ENCODE data around the gene HOXB2.

The HOXB2 gene

GRCh38 chr17:48551214-48551555, 6.3 kb upstream of the HOXB2 start:
- TF ChIP-seq TOX (CRISPR knock-in tag; IDR thresholded peaks at IDR 0.05; ENCODE audit: borderline replicate concordance) (no peak), CREB5 (CRISPR knock-in tag; IDR thresholded peaks at IDR 0.05; ENCODE audit: low read depth) (no peak), CSRNP3 (CRISPR knock-in tag; IDR thresholded peaks at IDR 0.05) (no peak), BACH2 (CRISPR knock-in tag; IDR thresholded peaks at IDR 0.05; ENCODE audit: borderline replicate concordance) (no peak), ZC3H10 (CRISPR knock-in tag; IDR thresholded peaks at IDR 0.05) (no peak), ZFP3 (CRISPR knock-in tag; IDR thresholded peaks at IDR 0.05) (no peak), TCF4 (CRISPR knock-in tag; IDR thresholded peaks at IDR 0.05; ENCODE audit: borderline replicate concordance) (no peak), ZNF8 (CRISPR knock-in tag; IDR thresholded peaks at IDR 0.05) (no peak), ISL1 (CRISPR knock-in tag; IDR thresholded peaks at IDR 0.05) (no peak), OSR1 (CRISPR knock-in tag; IDR thresholded peaks at IDR 0.05) (no peak), CSDC2 (CRISPR knock-in tag; IDR thresholded peaks at IDR 0.05) (no peak), TSHZ2 (CRISPR knock-in tag; IDR thresholded peaks at IDR 0.05) (no peak), SNAI2 (CRISPR knock-in tag; IDR thresholded peaks at IDR 0.05) (no peak)
- TF ChIP-seq, protein P1, sequence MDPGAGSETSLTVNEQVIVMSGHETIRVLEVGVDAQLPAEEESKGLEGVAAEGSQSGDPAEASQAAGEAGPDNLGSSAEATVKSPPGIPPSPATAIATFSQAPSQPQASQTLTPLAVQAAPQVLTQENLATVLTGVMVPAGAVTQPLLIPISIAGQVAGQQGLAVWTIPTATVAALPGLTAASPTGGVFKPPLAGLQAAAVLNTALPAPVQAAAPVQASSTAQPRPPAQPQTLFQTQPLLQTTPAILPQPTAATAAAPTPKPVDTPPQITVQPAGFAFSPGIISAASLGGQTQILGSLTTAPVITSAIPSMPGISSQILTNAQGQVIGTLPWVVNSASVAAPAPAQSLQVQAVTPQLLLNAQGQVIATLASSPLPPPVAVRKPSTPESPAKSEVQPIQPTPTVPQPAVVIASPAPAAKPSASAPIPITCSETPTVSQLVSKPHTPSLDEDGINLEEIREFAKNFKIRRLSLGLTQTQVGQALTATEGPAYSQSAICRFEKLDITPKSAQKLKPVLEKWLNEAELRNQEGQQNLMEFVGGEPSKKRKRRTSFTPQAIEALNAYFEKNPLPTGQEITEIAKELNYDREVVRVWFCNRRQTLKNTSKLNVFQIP (CRISPR knock-in tag; IDR thresholded peaks at IDR 0.05; ENCODE audit: borderline replicate concordance, low read depth) = no peak
- ATAC-seq = no peak

GRCh38 chr17:48550502-48551213, 5.7 kb upstream of the HOXB2 start:
- no peak for TF ChIP-seq SNAI2 (CRISPR knock-in tag; IDR thresholded peaks at IDR 0.05)
- no peak for TF ChIP-seq TCF4 (CRISPR knock-in tag; IDR thresholded peaks at IDR 0.05; ENCODE audit: borderline replicate concordance)
- TF ChIP-seq ZNF8 (CRISPR knock-in tag; IDR thresholded peaks at IDR 0.05) = no peak
- no peak for TF ChIP-seq CSDC2 (CRISPR knock-in tag; IDR thresholded peaks at IDR 0.05)
- TF ChIP-seq ZFP30 (CRISPR knock-in tag; IDR thresholded peaks at IDR 0.05) = no peak
- TF ChIP-seq, protein P1 (CRISPR knock-in tag; IDR thresholded peaks at IDR 0.05; ENCODE audit: borderline replicate concordance, low read depth) = no peak
- TF ChIP-seq ESRRG (CRISPR knock-in tag; IDR thresholded peaks at IDR 0.05) = no peak
- no peak for TF ChIP-seq CREB5 (CRISPR knock-in tag; IDR thresholded peaks at IDR 0.05; ENCODE audit: low read depth)
- TF ChIP-seq ISL1 (CRISPR knock-in tag; IDR thresholded peaks at IDR 0.05) = no peak
- TF ChIP-seq OSR1 (CRISPR knock-in tag; IDR thresholded peaks at IDR 0.05) = no peak
- TF ChIP-seq ARNTL (CRISPR knock-in tag; IDR thresholded peaks at IDR 0.05; ENCODE audit: borderline replicate concordance, low read depth) = no peak
- no peak for TF ChIP-seq ZNF565 (CRISPR knock-in tag; conservative IDR thresholded peaks at IDR 0.05; ENCODE audit: low read depth)
- TF ChIP-seq, protein P2, sequence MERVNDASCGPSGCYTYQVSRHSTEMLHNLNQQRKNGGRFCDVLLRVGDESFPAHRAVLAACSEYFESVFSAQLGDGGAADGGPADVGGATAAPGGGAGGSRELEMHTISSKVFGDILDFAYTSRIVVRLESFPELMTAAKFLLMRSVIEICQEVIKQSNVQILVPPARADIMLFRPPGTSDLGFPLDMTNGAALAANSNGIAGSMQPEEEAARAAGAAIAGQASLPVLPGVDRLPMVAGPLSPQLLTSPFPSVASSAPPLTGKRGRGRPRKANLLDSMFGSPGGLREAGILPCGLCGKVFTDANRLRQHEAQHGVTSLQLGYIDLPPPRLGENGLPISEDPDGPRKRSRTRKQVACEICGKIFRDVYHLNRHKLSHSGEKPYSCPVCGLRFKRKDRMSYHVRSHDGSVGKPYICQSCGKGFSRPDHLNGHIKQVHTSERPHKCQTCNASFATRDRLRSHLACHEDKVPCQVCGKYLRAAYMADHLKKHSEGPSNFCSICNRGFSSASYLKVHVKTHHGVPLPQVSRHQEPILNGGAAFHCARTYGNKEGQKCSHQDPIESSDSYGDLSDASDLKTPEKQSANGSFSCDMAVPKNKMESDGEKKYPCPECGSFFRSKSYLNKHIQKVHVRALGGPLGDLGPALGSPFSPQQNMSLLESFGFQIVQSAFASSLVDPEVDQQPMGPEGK (CRISPR knock-in tag; IDR thresholded peaks at IDR 0.05; ENCODE audit: borderline replicate concordance) = no peak
- no peak for TF ChIP-seq BACH2 (CRISPR knock-in tag; IDR thresholded peaks at IDR 0.05; ENCODE audit: borderline replicate concordance)
- TF ChIP-seq RARB (CRISPR knock-in tag; IDR thresholded peaks at IDR 0.05) = no peak
- no peak for TF ChIP-seq TOX (CRISPR knock-in tag; IDR thresholded peaks at IDR 0.05; ENCODE audit: borderline replicate concordance)
- TF ChIP-seq CSRNP3 (CRISPR knock-in tag; IDR thresholded peaks at IDR 0.05) = no peak
- TF ChIP-seq GLIS3 (CRISPR knock-in tag; IDR thresholded peaks at IDR 0.05) = no peak
- no peak for ATAC-seq
